Coronary artery (tissue), 2 donors: ENCODE measurements around the gene MEIOC.
"Not testable (repeated sequence)": the region's sequence is repeated elsewhere in the genome, so short reads cannot be mapped to it uniquely, and the experiment has no call there.

Source experiments
- DNase-seq: peaks from one replicate; pipeline ENCODE4 v3.0.0-alpha.2; 2017; ENCODE audit warnings: low spot score
- H3K27ac ChIP-seq, 2 donors: fragments of 200-600 bp; sonication (generic); one replicate each; pipeline ENCODE4 v1.5.1; 2016 to 2019
- H3K4me3 ChIP-seq: fragments of 200-600 bp; sonication (generic); 2 replicates; pipeline ENCODE4 v1.5.1; 2016; ENCODE audit warnings: mild to moderate bottlenecking, moderate library complexity
- CTCF ChIP-seq: fragments of 200-600 bp; sonication (generic); IDR thresholded peaks from one replicate; pipeline ENCODE4 v1.5.1; 2019; ENCODE audit warnings: antibody characterized with exemption

MEIOC gene

GRCh38 chr17:44664867-44665266, 8.6 kb downstream of the MEIOC start:
- no peak for DNase-seq
- H3K27ac ChIP-seq, result no peak overlapping the region
- TF ChIP-seq CTCF, result no peak
- H3K4me3 ChIP-seq, result no peak overlapping the region

GRCh38 chr17:44666006-44666405, 9.7 kb downstream of the MEIOC start:
- no peak overlapping the region for H3K4me3 ChIP-seq
- no peak overlapping the region for H3K27ac ChIP-seq
- DNase-seq, result no peak
- no peak for TF ChIP-seq CTCF

- Histone ChIP-seq H3K27ac (no peak overlapping the region), H3K4me3 (no peak overlapping the region)
- no peak for TF ChIP-seq CTCF
- DNase-seq, result no peak
Measured at GRCh38 chr17:44672479-44673093, 16.3 kb downstream of the MEIOC start.

- no peak for TF ChIP-seq CTCF
Measured at GRCh38 chr17:44673893-44674292, 17.6 kb downstream of the MEIOC start.

DNA sequence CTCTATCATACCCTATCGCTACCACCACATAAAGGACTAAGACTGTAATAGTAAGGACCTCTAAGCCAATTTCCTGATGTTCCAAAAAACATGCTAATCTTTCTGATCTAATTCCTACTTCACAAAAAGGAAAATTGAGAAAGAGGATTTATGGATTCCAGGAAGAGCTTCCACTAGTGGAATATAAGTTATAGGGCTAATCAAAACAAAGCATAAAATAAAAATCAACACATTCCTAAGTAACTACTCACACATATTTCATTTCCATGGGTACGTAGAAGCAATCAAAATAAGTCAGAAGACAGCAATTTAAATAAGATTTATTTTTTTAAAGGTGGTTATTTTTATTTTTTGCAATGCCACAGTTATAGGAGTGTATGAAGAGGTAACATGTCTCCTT, 20.9 kb downstream of the MEIOC start:
- H3K27ac ChIP-seq, result no peak overlapping the region
- TF ChIP-seq CTCF, result no peak
- no peak for DNase-seq
- no peak overlapping the region for H3K4me3 ChIP-seq

More at GRCh38 chr17:44673893-44674292, 17.6 kb downstream of the MEIOC start:
- DNase-seq, result no peak
- Histone ChIP-seq H3K4me3 (no peak overlapping the region), H3K27ac (no peak overlapping the region)

DNA sequence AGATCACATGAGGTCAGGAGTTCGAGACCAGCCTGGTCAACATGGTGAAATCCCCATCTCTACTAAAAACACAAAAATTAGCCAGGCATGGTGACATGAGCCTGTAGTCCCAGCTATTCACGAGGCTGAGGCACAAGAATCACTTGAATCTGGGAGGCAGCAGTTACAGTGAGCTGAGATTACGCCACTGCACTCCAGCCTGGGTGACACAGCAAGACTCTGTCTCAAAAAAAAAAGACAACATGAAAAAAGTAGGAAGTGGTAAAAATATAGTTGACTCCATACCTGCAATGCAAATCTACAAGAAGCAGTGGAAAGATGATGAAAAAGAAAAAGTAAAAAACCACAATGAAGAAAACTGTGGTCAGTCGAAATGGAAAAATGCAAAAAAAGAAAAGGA, 27.0 kb downstream of the MEIOC start:
- not testable (repeated sequence) for H3K4me3 ChIP-seq, DNase-seq, H3K27ac ChIP-seq

DNA sequence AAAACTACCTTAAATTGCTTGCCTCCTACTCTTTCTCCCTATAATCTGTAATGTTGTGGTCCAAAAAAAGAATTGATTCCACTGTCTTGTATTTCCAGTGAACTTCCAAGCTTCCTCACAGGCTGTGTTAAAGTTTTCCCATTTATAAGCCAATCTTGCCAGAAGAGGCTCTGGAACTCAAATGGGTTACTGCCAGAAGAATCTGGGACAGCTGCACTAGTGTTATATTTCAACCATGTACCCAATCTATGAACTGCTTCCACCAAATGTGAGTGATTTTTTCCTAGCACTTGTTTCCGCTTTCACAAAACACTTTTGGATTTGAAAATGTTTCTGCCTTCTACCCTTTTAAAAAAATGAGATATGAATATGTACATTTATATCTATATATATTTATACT, 31.5 kb downstream of the MEIOC start:
- TF ChIP-seq CTCF, result no peak
- H3K4me3 ChIP-seq, result no peak overlapping the region

More for the DNA sequence above, 31.5 kb downstream of the MEIOC start:
- no peak overlapping the region for H3K27ac ChIP-seq
- DNase-seq, result no peak
